ENCODE measurements around the gene MORC4. TPM values are rescaled to one million over a fixed set of nuclear protein-coding genes. Genes with fewer than 3 reads are reported as not detected.
A peak's percentile ranks its signal among the peaks of the same experiment; 100 is the strongest.

The MORC4 gene
- total RNA-seq, 4 donors from 2014 or later, result 15.3 to 24.6 (median 18.6) TPM

GRCh38 chrX:106901781-106902219 is 98.2 kb downstream of the MORC4 start:
- no peaks in the 10 kb centered on the region for H3K9me3 ChIP-seq
- H3K27ac ChIP-seq, result no peak overlapping the region
- intact Hi-C loops (cut with DNase I), result loop anchor here (5.0 kb wide), 1 partner anchor 51 kb away; no protein-coding TSS in a partner anchor
- DNase-seq, result no peak
- no peaks in the 10 kb centered on the region for H3K27me3 ChIP-seq
- H3K4me3 ChIP-seq (replicated peaks in 1 of 3), result no peak overlapping the region
- no peak for TF ChIP-seq POLR2A (IDR thresholded peaks at IDR 0.05)
- TF ChIP-seq, protein P1, sequence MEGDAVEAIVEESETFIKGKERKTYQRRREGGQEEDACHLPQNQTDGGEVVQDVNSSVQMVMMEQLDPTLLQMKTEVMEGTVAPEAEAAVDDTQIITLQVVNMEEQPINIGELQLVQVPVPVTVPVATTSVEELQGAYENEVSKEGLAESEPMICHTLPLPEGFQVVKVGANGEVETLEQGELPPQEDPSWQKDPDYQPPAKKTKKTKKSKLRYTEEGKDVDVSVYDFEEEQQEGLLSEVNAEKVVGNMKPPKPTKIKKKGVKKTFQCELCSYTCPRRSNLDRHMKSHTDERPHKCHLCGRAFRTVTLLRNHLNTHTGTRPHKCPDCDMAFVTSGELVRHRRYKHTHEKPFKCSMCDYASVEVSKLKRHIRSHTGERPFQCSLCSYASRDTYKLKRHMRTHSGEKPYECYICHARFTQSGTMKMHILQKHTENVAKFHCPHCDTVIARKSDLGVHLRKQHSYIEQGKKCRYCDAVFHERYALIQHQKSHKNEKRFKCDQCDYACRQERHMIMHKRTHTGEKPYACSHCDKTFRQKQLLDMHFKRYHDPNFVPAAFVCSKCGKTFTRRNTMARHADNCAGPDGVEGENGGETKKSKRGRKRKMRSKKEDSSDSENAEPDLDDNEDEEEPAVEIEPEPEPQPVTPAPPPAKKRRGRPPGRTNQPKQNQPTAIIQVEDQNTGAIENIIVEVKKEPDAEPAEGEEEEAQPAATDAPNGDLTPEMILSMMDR (IDR thresholded peaks at IDR 0.05), result no peak
- no peaks in the 10 kb centered on the region for H3K36me3 ChIP-seq
- 93% methylated on average over 3 of the region's 4 CpGs; no CpG with 5 or more reads in 1 of the 2 donors for WGBS, 2 donors
- peaks cover 13 to 17% of the 10 kb centered on the region in 2 donors for H3K4me1 ChIP-seq

GRCh38 chrX:106901341-106901740 is 98.7 kb downstream of the MORC4 start:
- 70 to 100% methylated on average over 1 to 3 of the region's 3 CpGs for WGBS, 2 donors
- no peaks in the 10 kb centered on the region for H3K36me3 ChIP-seq
- no peak for TF ChIP-seq POLR2A (IDR thresholded peaks at IDR 0.05)
- TF ChIP-seq, protein P1 (IDR thresholded peaks at IDR 0.05), result no peak
- DNase-seq, result no peak
- peaks cover 8 to 13% of the 10 kb centered on the region in 2 donors for H3K4me1 ChIP-seq
- no peaks in the 10 kb centered on the region for H3K27me3 ChIP-seq
- no peak overlapping the region for H3K27ac ChIP-seq
- H3K9me3 ChIP-seq, result no peaks in the 10 kb centered on the region
- no peak overlapping the region for H3K4me3 ChIP-seq (replicated peaks in 1 of 3)
- intact Hi-C loops (cut with DNase I), result loop anchor here (5.0 kb wide), 1 partner anchor 51 kb away; no protein-coding TSS in a partner anchor

DNA sequence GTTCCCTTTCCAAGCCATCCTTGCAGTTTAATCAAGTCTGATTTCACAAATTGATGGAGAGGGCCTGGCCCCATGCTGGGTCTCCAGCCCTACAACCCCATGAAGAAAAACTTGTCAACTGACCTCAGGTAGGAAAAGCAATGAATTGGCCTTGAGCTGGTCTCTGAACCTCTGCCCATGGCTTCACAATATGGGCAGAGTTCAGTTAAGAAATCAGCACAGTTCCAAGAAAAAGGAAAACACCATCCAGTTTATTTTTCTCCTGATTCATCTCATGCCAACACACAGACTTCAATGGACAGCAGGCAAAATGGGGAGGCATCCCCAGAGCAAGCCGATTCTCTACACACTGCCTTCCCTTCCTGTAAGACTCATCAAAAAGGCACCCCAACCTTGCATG is 100.2 kb downstream of the MORC4 start:
- TF ChIP-seq POLR2A (IDR thresholded peaks at IDR 0.05), result no peak
- TF ChIP-seq, protein P1 (IDR thresholded peaks at IDR 0.05), result no peak
- Histone ChIP-seq H3K27ac (no peak overlapping the region), H3K9me3 (no peaks in the 10 kb centered on the region), H3K36me3 (no peaks in the 10 kb centered on the region), H3K4me3 (replicated peaks in 1 of 3) (no peak overlapping the region), H3K4me1 (peaks cover 0 to 4% of the 10 kb centered on the region in 2 donors), H3K27me3 (no peaks in the 10 kb centered on the region)
- intact Hi-C loops (cut with DNase I), result loop anchor here (5.0 kb wide), 1 partner anchor 52 kb away; no protein-coding TSS in a partner anchor
- DNase-seq, result no peak
- 100% methylated on average over 1 of the region's 1 CpG for WGBS, 2 donors

GRCh38 chrX:106899276-106899675 is 100.7 kb downstream of the MORC4 start:
- Histone ChIP-seq H3K9me3 (no peaks in the 10 kb centered on the region), H3K27ac (no peak overlapping the region), H3K27me3 (no peaks in the 10 kb centered on the region), H3K36me3 (no peaks in the 10 kb centered on the region), H3K4me1 (peaks cover 0 to 8% of the 10 kb centered on the region in 2 donors), H3K4me3 (replicated peaks in 1 of 3) (no peak overlapping the region)
- WGBS, 2 donors, result 64 to 77% methylated on average over 2 of the region's 2 CpGs
- DNase-seq, result no peak
- intact Hi-C loops (cut with DNase I), result no loop called here
- no peak for TF ChIP-seq POLR2A (IDR thresholded peaks at IDR 0.05)
- TF ChIP-seq, protein P1 (IDR thresholded peaks at IDR 0.05), result no peak

GRCh38 chrX:106898462-106898861 is 101.5 kb downstream of the MORC4 start:
- no peaks in the 10 kb centered on the region for H3K27me3 ChIP-seq
- H3K27ac ChIP-seq, result no peak overlapping the region
- no peaks in the 10 kb centered on the region for H3K9me3 ChIP-seq
- no peaks in the 10 kb centered on the region for H3K36me3 ChIP-seq
- H3K4me1 ChIP-seq, result peaks cover 0 to 8% of the 10 kb centered on the region in 2 donors
- TF ChIP-seq, protein P1 (IDR thresholded peaks at IDR 0.05), result peak in 5 of 6 experiments; percentile 13 to 51 (median 38)
- TF ChIP-seq POLR2A (IDR thresholded peaks at IDR 0.05), result no peak
- no peak overlapping the region for H3K4me3 ChIP-seq (replicated peaks in 1 of 3)
- 28 to 50% methylated on average over 1 of the region's 1 CpG for WGBS, 2 donors
- intact Hi-C loops (cut with DNase I), result no loop called here
- peak in 1 of 2 donors; percentile 13 for DNase-seq

Data from thyroid gland (tissue), 4 donors.